GM19193 (cell line): ENCODE data around the gene CD300C.

Experiments
- POLR2A ChIP-seq: IDR thresholded peaks from 4 replicates; pipeline ENCODE4 v1.6.1; 2011; ENCODE audit not compliant: insufficient read depth, insufficient read length; ENCODE audit errors: extremely low read depth

Gene CD300C

DNA sequence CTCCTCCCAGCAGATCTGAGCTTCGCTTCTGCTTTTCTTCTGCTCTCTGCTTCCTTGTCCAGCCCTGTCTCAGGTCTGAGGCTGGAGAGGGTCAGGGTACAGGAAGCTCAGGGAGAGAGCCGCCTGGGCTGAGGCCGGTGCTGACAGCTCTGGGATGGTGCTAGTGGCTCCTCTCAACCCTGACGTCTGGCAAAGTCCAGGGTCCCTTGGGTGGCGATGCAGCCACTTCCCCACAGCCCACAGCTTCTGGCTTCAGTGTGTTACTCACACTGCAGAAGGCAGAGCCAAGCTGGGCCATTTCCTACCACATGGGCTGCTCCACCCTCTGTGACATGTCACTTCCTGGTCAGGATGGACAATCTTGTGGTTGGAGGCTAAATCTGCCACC lies at the start of gene CD300C:
Gene CD300C, minus strand, starts transcription at position 273 of the 388 bp plus-strand sequence. CDS start 333 bp downstream, outside the sequence.
- no peak for TF ChIP-seq POLR2A

- no peak for TF ChIP-seq POLR2A
Measured at GRCh38 chr17:74595037-74595750, 49.3 kb upstream of the CD300C start.

DNA sequence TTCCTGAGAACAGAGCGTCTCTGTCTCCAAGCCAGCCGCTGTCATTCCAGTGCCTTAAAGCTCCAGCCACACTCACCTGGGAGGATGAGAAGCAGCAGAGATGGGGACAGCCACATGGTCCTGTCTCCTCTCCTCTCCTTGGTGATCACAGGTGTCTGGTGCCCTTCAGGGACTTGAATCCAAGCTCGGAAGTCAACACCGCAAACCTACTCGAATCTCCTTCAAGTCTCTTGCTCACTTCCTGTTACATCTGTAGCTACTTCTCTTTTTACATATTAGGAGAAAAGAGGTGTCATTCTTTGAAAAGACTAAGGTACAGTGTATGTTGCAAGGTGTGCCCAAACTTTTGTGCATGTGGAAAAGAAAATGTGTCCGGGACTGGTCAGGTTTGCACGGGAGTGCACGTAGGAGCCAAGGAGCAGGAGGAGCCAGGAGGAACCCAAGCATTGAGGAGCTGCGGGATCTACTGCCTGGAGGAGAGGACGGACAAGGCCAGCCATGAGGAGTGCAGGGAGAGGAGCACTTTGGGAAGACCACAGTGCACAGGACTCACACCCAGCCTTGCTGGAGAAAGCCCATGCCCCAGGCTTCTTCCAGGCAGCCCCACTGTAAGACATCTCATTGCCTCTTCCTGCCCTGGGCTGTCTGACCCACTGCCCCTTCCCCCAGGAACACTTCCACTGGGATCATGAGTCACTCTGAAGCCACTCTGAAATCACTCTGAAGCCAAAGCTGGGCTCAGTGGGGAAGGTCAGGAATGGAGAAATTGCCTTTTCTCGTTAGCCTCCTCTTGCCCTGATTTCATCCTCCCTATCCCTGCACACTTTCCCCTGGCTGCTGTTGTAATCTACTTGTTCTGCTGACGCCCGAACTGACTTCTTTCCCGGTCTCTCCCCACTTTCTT lies 46.4 kb upstream of the CD300C start, which contains the start of gene CD300LD:
Gene CD300LD, minus strand, starts transcription at position 197 of the 904 bp plus-strand sequence. Its CDS starts 81 bp downstream, at position 116.
- no peak for TF ChIP-seq POLR2A

DNA sequence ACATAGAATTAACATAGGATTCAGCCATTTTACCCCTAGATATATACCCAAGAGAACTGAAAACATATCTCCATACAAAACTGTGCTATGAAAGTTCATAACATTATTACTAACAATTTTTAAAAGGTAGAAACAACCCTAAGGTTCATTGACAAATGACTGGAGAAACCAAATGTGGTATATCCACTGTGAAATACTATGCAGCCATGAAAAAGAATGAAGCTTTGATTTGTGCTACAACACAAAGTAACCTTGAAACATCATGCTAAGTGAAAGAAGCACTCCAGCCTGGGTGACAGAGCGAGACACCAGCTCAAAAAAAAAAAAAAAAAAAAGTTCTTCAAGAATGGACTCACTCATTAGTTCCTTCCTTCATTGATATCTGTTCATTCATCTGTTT lies 45.6 kb upstream of the CD300C start:
- no peak for TF ChIP-seq POLR2A

DNA sequence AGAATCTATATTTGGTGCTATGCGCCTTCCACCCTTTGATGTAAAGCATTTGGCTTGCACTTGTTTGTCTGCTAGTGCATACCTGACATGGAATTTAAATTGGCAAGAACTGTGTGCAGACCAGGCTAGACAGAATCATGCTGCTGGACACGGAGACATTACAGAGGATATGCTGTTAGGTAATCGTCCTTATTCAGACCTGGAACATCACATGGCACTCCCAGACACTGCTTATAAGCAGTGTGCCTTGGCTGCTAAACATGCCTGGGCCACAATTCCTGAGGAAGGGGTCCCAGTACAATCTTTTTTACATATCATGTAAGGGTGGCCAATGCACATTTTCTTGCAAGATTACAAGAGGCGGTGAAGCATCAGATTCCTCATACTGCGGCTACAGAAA lies 39.8 kb upstream of the CD300C start:
- no peak for TF ChIP-seq POLR2A

GRCh38 chr17:74584292-74585060 lies 38.6 kb upstream of the CD300C start:
- TF ChIP-seq POLR2A = no peak

DNA sequence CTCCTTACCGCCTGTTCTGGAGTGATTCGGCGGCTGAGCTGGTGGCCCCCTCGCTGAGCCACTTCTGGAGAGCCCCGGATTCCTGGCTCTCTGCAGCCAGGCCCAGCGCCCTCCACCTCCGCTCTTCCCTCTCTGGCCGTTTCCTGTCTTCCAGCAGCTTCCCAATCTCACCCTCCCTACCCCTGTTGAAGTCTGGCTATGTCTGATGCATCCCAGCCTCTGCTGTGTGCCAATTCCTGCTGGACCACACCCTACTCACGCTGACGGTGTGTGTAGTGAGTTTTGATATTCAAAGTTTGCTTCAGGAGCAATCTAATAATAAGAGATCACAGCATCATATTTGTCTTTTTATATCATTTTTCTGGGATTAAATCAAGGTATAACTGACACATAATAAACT lies 36.7 kb upstream of the CD300C start:
- TF ChIP-seq POLR2A = no peak

DNA sequence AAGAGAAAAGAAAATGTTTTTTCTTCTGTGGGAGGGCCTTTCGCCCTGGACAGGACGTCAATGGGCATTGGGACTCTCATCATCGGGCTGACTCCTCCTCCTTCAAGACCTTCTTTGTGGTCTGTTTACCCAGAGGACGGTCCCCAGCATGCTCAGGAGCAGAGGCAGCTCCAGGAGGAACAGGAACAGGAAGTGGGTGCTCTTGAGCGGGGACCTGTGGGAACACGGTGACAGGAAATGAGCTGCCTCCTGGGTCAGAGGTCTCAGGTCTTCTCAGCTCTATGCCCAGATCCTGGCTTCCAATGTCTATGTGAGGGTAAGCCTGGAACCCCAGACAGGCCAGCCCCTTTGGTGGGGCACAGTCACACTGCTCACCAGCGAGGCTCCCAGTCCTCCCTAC lies 34.0 kb upstream of the CD300C start:
- no peak for TF ChIP-seq POLR2A

- TF ChIP-seq POLR2A = no peak
Measured at GRCh38 chr17:74578979-74579378, 33.1 kb upstream of the CD300C start.

DNA sequence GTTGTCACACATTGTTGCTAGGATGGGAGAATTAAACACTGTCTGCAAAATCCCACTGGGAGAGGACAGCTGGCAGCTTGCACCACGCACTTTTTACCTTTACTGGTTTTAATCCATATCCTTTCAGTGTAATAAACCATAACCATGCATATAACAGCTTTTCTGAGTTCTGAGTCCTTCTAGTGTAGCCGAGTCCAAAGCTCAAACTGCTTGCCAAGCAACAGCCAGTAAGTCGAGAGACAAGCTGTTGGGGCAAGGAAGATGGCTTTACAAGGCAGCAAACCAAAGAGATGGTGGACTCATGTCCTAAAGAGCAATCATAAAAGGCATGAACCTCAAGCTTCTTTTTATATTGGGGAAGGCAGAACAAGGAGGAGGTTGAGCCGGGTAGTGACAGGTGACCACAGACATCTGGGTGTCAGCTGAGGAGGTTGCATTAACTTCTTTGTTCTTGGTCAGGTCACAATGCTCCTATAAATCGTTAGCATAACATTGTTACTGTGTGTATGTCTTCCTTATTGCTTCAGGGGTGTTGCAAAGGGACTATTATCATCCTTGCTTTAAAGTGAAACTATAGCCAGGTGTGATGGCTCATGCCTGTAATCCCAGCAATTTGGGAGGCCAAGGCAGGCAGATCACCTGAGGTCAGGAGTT lies 28.7 kb upstream of the CD300C start:
- TF ChIP-seq POLR2A = no peak

GRCh38 chr17:74573169-74573568 lies 27.3 kb upstream of the CD300C start:
- no peak for TF ChIP-seq POLR2A

DNA sequence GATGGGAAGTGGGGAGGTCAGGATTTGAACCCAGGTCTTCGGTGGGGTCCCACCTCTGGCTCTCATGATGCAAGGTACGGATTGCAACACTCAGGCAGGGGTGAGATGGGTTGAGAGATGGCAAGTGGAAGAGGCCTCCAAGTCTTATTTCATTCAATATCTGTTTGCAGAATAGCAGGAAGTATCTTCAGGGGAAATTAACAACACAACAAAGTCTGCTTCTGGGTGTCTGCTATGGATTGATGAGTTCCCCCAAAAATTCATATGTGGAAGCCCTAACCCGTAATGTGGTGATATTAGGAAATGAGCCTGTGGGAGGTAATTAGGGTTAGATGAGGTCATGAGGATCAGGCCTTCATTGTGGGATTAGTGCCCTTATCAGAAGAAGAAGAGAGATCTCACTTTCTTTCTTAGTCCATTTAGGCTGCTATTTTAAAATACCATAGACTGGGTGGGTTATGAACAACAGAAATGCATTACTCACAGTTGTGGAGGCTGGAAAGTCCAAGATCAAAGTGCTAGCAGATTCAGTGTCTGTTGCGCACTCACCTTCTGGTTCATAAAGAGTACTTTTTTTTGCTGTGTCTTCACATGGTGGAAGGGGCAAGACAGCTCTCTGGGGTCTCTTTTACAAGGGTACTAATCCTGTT lies 25.8 kb upstream of the CD300C start:
- TF ChIP-seq POLR2A = no peak

- no peak for TF ChIP-seq POLR2A
Measured at GRCh38 chr17:74569020-74570003, 23.4 kb upstream of the CD300C start.
